Sigmoid colon (tissue), 3 donors: ENCODE measurements around the gene GNG13.

Experiments
- POLR2A ChIP-seq, 2 donors: fragments of 450-650 bp; IDR thresholded peaks; one replicate each; pipeline ENCODE4 v1.6.1; 2016; ENCODE audit warnings: antibody characterized with exemption in 2 of 2, mild to moderate bottlenecking in 2 of 2, moderate library complexity in 2 of 2
- TF ChIP-seq, protein P1 (sequence below), 4 experiments: fragments of 450-650 bp in 3 of 4; fragments of 200-600 bp in 1 of 4; IDR thresholded peaks; one replicate each; pipeline ENCODE4 v1.5.1; 2016 to 2019; ENCODE audit warnings: antibody characterized with exemption in 4 of 4, mild to moderate bottlenecking in 3 of 4, moderate library complexity in 2 of 4

DNA sequence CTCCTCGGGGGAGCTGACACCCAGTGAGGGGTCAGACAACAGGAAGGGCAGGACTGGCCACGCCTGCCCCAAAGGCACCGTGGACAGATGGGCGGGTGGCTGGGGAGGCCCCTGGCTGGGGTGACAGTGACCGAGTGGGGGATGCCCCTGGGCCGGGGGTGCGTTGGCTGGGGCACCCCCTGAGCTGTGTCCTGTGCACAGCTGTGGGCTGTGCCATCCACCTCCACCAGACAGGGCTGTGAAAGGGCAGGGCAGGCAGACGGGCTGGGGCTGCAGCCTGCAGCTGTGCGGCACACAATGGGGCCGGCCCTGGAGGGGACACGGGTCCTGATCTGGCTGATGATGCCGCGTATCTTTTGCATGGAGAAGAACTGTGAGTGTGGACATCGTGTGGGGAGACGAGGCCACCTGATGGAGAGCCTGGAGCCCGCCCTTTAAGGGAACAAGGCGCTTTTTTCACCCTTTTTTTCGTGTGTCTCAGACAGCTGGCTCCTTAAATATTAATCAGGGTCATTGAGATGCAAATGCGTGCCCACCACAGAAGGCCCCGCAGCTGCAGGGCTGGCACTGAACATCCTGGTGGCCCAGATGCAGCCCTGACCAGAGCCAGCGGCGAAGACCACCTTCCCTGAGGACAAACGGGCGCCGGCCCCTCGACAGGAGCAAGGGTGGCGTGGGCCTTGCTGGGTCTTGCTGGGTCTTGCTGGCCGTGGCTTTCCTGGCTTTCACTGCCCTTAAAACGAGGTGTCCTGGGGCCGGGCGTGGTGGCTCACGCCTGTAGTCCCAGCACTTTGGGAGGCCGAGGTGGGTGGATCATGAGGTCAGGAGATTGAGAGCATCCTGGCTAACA lies 42.4 kb upstream of the GNG13 start:
- TF ChIP-seq POLR2A (IDR thresholded peaks at IDR 0.05) = no peak
- TF ChIP-seq, protein P1, sequence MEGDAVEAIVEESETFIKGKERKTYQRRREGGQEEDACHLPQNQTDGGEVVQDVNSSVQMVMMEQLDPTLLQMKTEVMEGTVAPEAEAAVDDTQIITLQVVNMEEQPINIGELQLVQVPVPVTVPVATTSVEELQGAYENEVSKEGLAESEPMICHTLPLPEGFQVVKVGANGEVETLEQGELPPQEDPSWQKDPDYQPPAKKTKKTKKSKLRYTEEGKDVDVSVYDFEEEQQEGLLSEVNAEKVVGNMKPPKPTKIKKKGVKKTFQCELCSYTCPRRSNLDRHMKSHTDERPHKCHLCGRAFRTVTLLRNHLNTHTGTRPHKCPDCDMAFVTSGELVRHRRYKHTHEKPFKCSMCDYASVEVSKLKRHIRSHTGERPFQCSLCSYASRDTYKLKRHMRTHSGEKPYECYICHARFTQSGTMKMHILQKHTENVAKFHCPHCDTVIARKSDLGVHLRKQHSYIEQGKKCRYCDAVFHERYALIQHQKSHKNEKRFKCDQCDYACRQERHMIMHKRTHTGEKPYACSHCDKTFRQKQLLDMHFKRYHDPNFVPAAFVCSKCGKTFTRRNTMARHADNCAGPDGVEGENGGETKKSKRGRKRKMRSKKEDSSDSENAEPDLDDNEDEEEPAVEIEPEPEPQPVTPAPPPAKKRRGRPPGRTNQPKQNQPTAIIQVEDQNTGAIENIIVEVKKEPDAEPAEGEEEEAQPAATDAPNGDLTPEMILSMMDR (IDR thresholded peaks at IDR 0.05) = no peak
